IPS-18c (cell line): ENCODE data around the gene AP5Z1.

ENCODE experiments used
- H3K4me3 ChIP-seq: 2 replicates; pipeline ENCODE4 v1.7.0; 2013; ENCODE audit warnings: low read depth, mild to moderate bottlenecking, low read length, moderate library complexity; ENCODE audit not compliant: insufficient read depth
- H3K9me3 ChIP-seq: one replicate; pipeline ENCODE4 v1.6.1; 2013; ENCODE audit warnings: mild to moderate bottlenecking, low read length, moderate library complexity; ENCODE audit not compliant: control insufficient read depth, insufficient read depth

The AP5Z1 gene

DNA sequence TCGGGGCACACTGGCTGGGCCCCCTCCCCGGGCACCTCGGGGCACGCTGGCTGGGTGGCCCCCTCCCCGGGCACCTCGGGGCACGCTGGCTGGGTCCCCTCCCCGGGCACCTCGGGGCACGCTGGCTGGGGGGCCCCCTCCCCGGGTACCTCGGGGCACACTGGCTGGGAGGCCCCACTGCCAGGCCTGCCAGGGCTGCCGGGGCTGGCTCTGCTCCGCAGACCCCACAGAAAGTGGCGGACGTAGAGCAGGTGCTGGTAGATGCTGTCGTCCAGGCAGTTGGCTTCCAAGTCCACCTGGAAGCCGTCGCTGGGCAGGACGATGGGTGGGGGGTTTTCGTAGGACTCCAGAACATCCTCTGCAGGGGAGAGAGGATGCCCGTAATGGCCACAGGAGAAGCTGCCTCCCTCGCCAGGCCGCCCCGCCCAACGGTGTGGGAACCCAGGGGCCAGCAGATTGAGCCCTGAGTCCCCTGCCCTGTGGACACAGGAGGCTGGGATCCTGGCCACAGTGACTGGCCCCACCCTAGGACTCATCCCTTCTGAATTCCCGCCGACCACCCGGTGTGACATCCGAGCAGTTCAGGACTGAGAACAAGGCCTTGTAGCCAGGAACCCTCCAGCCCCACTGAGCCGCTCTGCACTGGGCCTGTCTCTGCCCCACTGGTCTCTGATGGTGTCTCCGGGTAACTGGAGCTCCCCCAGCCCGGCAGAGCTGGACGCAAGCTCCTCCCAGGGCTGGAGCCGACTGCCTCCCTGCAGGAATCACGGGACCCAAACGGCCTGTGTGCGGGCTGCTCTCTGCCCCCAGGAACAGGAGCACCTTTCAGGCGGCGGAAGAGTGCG lies 28.2 kb downstream of the AP5Z1 start:
- Histone ChIP-seq H3K9me3 (no peaks in the 10 kb centered on the region), H3K4me3 (no peak overlapping the region)

- Histone ChIP-seq H3K9me3 (no peaks in the 10 kb centered on the region), H3K4me3 (no peak overlapping the region)
Measured at GRCh38 chr7:4805110-4805983, 29.9 kb downstream of the AP5Z1 start.

GRCh38 chr7:4805984-4806300 lies 30.5 kb downstream of the AP5Z1 start:
- H3K4me3 ChIP-seq, result no peak overlapping the region

DNA sequence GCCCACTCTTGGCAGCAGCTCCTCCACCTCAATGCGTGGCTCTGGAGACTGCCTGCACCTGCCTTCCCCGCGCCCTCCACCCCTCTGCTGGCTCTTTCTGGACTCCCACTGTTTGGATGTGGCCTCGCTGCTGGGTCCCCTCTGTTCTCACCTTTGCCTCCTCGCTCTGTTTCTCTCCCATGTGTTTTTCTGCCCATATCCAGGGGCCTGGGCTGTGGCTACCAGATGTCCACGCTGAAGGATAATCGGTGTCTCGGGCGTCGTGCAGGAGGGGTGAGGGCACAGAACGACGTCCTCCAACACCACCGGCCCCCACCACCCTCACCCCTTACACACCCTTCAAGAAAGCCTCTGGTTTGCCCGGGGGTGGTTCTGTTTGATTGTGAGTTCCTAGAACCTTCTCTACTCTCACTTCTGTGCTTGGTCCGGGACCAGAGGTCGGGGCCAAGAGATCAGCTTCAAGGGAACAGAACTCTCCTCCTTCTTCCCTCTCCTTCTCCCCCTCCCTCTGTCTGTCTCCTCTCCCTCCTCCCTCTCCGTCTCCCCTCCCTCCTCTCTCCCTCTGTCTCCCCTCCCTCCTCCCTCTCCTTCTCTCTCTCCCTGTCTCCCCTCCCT lies 31.7 kb downstream of the AP5Z1 start:
- Histone ChIP-seq H3K4me3 (no peak overlapping the region), H3K9me3 (no peaks in the 10 kb centered on the region)

More at GRCh38 chr7:4805984-4806300, 30.5 kb downstream of the AP5Z1 start:
- H3K9me3 ChIP-seq, result no peaks in the 10 kb centered on the region

GRCh38 chr7:4807598-4808016 lies 32.2 kb downstream of the AP5Z1 start:
- Histone ChIP-seq H3K4me3 (no peak overlapping the region), H3K9me3 (no peaks in the 10 kb centered on the region)

DNA sequence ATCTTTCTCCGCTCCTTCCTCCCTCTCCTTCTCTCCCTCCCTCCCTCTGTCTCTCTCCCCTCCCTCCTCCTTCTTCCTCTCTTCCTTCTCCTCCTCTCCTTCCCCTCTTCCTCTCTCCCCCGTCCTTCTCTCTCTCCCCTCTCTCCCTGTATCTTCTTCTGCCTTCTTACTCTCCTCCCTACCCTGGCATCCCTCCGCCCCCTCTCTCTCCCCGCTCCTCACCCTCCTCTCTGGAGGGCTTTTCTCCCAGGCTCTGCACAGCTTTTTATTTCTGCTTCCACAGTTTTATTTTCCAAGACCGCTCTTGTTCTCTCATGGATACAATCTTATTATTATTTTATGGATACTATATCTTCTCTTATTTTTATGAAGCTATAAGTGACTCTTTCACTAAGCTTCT lies 32.6 kb downstream of the AP5Z1 start:
- Histone ChIP-seq H3K9me3 (no peaks in the 10 kb centered on the region), H3K4me3 (no peak overlapping the region)

- Histone ChIP-seq H3K9me3 (no peaks in the 10 kb centered on the region), H3K4me3 (no peak overlapping the region)
Measured at GRCh38 chr7:4808565-4808964, 33.1 kb downstream of the AP5Z1 start.

- no peak overlapping the region for H3K4me3 ChIP-seq
- H3K9me3 ChIP-seq, result no peaks in the 10 kb centered on the region
Measured at GRCh38 chr7:4809091-4809591, 33.7 kb downstream of the AP5Z1 start.

- peaks cover under 1% of the 10 kb centered on the region for H3K9me3 ChIP-seq
- no peak overlapping the region for H3K4me3 ChIP-seq
Measured at GRCh38 chr7:4809666-4810065, 34.2 kb downstream of the AP5Z1 start.

DNA sequence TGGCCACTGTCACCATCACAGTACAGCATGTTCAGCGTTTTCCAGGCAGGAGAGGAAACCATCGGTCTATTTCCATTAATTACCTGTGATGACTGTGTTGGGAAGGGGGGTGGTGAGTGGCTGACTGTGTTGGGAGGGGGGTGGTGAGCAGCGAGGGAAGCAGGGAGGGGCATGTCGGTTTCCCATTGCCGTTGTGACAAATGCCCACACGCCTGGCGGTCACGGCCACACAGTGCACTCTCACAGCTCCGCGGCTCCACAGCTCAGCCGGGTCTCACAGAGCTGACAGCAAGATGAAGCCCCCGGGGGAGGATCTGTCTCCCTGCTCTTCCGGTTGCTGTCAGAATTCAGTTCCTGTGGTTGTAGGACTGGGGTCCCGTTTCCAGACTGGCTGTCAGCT lies 39.0 kb downstream of the AP5Z1 start:
- no peak overlapping the region for H3K4me3 ChIP-seq
- peaks cover 2% of the 10 kb centered on the region for H3K9me3 ChIP-seq

GRCh38 chr7:4815121-4815520 lies 39.7 kb downstream of the AP5Z1 start:
- Histone ChIP-seq H3K4me3 (no peak overlapping the region), H3K9me3 (peaks cover 2% of the 10 kb centered on the region)

DNA sequence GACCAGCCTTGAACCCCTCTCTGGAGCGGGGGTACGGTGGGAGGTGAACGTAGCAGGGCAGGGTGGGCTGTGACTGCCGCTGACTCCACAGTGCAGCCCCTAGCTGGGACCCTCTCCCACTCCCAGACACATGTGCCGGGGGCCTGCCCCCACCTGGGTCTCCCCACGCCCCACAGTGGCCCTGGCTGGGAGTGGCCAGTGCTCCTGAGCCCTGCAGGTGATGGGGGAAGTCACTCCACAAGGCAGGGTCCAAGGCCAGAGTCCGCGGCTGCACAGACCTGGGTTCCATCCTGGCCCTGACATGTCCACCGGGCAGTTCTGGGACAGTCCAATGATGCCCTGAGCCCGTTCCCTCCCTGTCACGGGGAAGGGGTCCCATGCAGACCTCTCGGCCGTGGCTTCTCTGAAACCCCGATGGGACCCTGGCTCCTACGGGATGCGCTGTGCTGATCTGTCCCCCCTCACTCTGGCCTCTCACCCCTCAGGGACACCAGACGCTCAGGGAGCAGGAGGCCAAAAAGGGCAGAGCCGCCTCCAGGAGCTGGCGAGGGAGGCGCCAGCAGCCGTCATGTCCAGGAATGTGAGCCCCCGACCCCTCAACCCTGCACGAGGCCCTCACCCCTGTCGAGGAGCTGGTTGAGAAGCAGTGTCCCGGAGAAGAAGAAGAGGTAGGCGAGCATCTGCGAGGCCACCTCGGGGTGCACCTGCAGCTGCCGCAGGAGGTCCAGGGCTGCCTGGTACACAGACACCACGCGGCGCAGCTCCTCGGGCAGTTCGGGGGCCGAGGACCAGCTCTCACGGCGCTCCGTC lies 40.4 kb downstream of the AP5Z1 start:
- no peak overlapping the region for H3K4me3 ChIP-seq
- peaks cover 2% of the 10 kb centered on the region for H3K9me3 ChIP-seq

GRCh38 chr7:4816419-4817080 lies 41.1 kb downstream of the AP5Z1 start:
- Histone ChIP-seq H3K4me3 (no peak overlapping the region), H3K9me3 (peaks cover 2% of the 10 kb centered on the region)

GRCh38 chr7:4817178-4817901 lies 41.9 kb downstream of the AP5Z1 start:
- Histone ChIP-seq H3K4me3 (no peak overlapping the region), H3K9me3 (peaks cover 2% of the 10 kb centered on the region)

DNA sequence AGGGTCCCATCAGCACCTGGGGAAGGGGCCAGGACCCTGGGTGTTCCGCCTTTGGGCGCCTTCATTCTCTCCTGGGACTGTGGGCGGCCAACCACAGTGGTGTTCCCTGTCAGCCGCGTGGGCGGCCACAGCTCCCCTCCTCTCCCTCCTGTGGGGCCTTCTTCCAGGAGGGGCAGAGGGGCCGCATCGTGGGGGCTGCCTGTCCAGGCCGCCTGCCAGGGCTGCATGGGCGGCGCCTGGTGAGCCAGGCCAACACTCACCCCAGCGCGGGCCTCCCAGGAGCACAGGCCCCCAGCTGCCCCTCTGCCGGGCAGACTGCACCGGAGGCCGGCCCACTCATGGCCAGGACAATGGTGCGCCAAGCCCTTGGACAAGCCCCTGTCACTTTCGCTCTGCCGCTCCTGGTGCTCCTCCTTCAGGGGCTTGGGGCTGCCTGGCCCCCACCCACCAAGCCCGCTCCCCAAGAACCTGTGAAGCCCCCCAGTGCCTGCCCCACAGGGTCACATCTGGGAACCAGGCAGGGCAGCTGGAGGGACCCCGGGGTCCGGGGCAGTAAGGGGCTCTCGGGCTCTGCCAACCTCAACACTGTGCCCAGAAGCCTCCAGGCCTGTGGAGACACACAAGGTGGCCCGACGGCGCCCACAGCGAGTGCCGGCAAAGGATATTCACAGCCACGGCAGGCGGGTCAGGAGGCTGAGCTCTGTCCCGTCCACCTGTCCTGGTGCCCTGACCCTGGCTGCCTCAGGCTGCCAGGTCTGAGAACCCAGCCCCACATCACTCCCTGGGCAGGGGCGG lies 42.8 kb downstream of the AP5Z1 start:
- Histone ChIP-seq H3K9me3 (peaks cover 2% of the 10 kb centered on the region), H3K4me3 (no peak overlapping the region)
